HG03045 (cell line): Measurements from ENCODE around the gene ALDH1A2.
"Not testable (repeated sequence)": the region's sequence is repeated elsewhere in the genome, so short reads cannot be mapped to it uniquely, and the experiment has no call there.

Source experiments
- ATAC-seq: cut with Tn5 transposase; IDR thresholded peaks from one replicate; pipeline ENCODE4 v1.9.1; 2021; ENCODE audit warnings: mild to moderate bottlenecking, moderate library complexity; ENCODE audit not compliant: unreplicated experiment

ALDH1A2 gene

GRCh38 chr15:58065445-58066041, at the start of gene ALDH1A2:
Gene ALDH1A2 (minus strand): TSS chr15:58065711. CDS start chr15:58065650, 61 bp downstream.
- no peak for ATAC-seq

GRCh38 chr15:58114812-58115211, 49.3 kb upstream of the ALDH1A2 start:
- no peak for ATAC-seq

- no peak for ATAC-seq
These were observed 48.9 kb upstream of the ALDH1A2 start for GRCh38 chr15:58114388-58114787.

GRCh38 chr15:58113358-58113757, 47.8 kb upstream of the ALDH1A2 start:
- ATAC-seq: not testable (repeated sequence)

GRCh38 chr15:58111718-58112104, 46.2 kb upstream of the ALDH1A2 start:
- ATAC-seq: no peak

- ATAC-seq: no peak
These were observed 45.6 kb upstream of the ALDH1A2 start for GRCh38 chr15:58110999-58111717.

GRCh38 chr15:58109419-58109818, 43.9 kb upstream of the ALDH1A2 start:
- ATAC-seq: no peak

GRCh38 chr15:58108117-58108516, 42.6 kb upstream of the ALDH1A2 start:
- no peak for ATAC-seq

GRCh38 chr15:58103482-58103881, 38.0 kb upstream of the ALDH1A2 start:
- ATAC-seq: no peak

- no peak for ATAC-seq
These were observed 31.1 kb upstream of the ALDH1A2 start for GRCh38 chr15:58096529-58097084.

- no peak for ATAC-seq
These were observed 29.9 kb upstream of the ALDH1A2 start for GRCh38 chr15:58095415-58095814.

GRCh38 chr15:58087871-58088270, 22.4 kb upstream of the ALDH1A2 start:
- no peak for ATAC-seq

GRCh38 chr15:58086491-58086890, 21.0 kb upstream of the ALDH1A2 start:
- ATAC-seq: no peak

- ATAC-seq: no peak
These were observed 18.0 kb upstream of the ALDH1A2 start for GRCh38 chr15:58083526-58083925.

GRCh38 chr15:58081891-58082290, 16.4 kb upstream of the ALDH1A2 start:
- ATAC-seq: no peak

- no peak for ATAC-seq
These were observed 15.9 kb upstream of the ALDH1A2 start for GRCh38 chr15:58081456-58081855.

- ATAC-seq: not testable (repeated sequence)
These were observed 15.4 kb upstream of the ALDH1A2 start for GRCh38 chr15:58080959-58081358.

GRCh38 chr15:58080398-58080797, 14.9 kb upstream of the ALDH1A2 start:
- no peak for ATAC-seq

- ATAC-seq: no peak
These were observed 13.1 kb upstream of the ALDH1A2 start for GRCh38 chr15:58078591-58078990.

- ATAC-seq: no peak
These were observed 11.9 kb upstream of the ALDH1A2 start for GRCh38 chr15:58077427-58077826.

GRCh38 chr15:58074452-58074851, 8.9 kb upstream of the ALDH1A2 start:
- no peak for ATAC-seq

- no peak for ATAC-seq
These were observed 5.4 kb upstream of the ALDH1A2 start for GRCh38 chr15:58070801-58071418.
